HG03064 (cell line): ENCODE data around the gene NELFA.

Experiments
- ATAC-seq: cut with Tn5 transposase; IDR thresholded peaks from one replicate; pipeline ENCODE4 v1.9.1; 2021; ENCODE audit warnings: low read depth; ENCODE audit not compliant: unreplicated experiment

The NELFA gene

DNA sequence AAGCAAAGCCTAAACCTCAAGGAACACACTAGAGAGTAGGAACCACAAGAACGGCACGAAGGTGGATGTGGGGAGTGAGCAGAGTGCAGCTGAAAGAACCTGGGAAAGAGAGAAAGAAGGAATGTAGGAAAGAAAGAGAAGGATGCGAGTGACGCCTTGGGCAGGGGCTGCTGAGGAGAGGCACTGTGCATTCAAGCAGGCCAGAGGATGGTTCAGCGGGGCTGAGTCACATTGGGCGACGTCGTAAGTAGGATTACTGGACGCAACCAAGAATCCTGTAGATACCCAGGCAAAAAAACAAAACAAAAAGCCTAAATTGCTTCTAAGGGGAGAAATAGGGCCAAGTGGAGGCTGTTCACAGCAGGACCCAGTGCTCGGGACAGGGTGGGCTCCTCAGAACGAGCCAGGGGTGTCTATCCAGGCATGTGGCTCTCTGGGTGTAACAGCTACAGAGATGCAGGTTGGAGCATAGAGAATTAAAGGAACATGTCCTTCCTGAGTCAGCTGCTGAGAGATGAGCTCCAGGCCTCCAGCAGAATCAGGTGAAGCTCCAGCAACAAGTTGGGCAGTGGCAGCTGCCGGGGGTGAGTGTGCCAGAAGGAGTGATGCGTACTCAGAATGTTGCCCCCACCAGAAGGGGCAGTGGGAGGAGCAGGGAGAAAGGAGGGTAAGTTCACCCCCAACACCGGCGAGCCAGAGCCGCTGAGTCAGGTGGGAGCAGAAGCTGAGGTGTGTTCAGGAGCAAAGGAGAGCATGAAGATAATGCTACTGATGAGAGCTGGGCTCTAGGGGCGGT, 38.6 kb downstream of the NELFA start:
- no peak for ATAC-seq

GRCh38 chr4:1968686-1969295, 40.0 kb downstream of the NELFA start:
- ATAC-seq: no peak

- ATAC-seq: no peak
Observed at GRCh38 chr4:1967512-1968149, 41.1 kb downstream of the NELFA start.

DNA sequence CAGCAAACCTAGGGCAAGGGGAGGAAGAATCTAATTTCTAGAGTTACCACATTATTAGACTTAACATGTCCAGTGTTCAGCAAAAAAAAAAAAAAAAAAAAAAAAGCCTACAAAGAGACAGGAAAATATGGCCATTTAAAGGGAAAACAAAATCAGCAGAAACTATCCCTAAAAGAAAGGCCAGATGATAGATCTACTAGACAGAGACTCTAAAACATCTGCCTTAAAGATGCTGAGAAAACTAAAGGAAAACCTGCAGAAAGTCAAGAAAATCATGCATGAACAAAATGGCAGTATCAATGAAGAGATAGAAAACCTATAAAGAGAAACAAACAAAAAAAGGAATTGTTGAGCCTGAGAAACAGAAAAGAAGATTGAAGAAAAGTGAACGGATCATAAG, 43.8 kb downstream of the NELFA start:
- ATAC-seq: no peak

GRCh38 chr4:1964443-1964842, 44.3 kb downstream of the NELFA start:
- ATAC-seq: no peak

DNA sequence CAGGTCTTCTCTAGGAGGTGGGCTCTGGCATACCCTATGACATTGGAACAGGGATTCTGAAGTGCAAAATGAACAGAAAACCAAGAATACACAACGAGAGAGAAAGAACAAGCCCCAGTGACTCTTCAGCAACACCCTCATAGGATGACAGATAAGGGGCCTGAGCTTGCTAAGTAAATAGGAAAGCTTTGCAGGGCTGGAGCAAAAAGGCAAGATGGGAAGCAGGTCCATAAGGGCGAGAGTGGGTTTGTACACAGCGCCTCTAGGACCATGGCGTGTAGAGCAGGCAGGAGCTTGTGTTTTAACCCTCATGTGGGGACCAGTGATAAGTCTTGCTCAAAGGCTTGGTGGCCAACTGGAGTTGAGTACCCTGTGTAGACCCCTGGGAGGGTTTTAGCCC, 45.8 kb downstream of the NELFA start:
- ATAC-seq: no peak

- ATAC-seq: no peak
Observed at GRCh38 chr4:1961563-1961962, 47.2 kb downstream of the NELFA start.

DNA sequence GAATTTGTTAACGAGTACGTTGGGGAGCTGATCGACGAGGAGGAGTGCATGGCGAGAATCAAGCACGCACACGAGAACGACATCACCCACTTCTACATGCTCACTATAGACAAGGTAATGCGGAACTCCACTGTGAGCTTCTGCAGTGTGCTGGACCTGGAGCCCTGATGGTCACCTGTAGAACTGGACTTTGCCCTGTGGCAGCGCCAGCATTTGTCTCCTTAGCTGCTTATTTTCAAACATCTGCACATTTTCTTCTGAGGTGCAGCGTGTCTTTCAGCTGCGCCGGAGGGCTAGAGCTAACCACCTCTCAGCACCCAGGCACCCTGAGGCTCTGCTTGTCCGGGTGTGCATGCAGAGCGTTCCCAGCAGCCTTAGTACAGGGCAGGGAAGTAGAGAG, 47.7 kb downstream of the NELFA start:
- ATAC-seq: no peak

GRCh38 chr4:1960170-1960825, 48.5 kb downstream of the NELFA start:
- no peak for ATAC-seq

DNA sequence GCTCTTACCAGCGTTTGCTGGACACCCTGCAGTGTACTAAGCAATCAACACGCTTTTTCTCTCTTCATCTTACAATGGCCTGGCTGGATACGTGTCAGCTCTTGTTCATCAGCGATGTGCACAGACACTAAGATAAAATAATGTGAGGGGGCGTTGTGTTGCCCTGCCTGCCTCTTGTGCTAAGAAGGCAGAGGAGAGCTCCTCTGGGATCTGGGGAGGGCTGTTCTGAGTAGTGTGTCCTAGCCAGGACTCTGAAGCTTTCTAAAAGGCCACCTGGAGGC, 49.7 kb downstream of the NELFA start:
- ATAC-seq: no peak

DNA sequence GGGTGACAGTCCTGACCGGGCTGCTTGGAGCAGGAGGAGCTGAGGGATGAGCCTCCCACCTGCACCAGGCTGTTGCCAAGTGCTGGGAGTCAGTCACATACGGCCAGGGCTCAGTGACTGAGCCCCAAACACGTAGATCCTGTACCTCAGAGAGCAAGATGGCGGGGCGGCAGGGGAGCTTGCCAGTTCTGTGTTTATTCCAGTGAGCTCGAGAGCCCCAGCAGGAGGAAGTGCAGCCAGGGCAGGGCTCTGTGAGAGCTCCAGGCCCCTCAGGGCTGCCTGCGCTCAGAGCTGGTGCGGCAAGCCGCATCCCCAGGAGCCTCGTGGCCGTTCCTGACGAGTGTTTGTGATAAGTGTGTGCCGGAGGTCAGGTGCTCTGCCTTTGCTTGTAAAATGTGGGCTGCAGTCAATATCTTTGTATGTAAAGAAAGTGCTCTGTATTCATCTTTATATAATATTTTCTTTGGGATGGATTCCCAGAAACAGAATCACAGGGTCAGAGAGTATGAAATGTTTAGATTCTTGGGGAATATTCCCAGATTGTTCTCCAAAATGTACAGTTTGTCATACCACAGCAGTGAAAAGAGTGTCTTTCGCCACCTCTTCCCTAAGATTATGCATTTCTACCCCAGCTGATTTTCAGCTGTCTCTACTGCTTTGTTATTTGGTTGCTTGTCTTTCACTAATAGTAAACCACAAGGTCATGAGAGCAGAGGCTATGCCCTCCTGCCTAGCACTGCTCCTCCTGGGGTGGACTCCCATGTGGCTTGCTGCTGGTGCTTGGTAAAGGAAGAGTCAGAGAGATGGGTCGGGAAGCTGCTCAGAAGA, 50.3 kb downstream of the NELFA start:
- no peak for ATAC-seq

GRCh38 chr4:1956631-1957030, 52.1 kb downstream of the NELFA start:
- ATAC-seq: no peak

DNA sequence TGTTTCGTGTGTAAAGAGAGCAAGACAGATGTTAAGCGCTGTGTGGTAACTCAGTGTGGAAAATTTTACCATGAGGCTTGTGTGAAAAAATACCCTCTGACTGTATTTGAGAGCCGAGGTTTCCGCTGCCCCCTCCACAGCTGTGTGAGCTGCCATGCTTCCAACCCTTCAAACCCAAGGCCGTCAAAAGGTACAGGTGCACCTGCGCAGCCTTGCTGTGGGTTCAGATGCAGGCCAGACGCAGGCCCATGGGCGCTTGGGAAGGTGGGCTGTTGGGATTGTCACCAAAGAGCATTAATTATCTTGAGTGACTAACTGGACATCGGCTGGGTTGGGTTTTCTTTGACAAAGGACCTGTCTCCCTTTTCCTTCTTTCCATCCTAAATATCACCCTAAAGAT, 55.4 kb downstream of the NELFA start:
- no peak for ATAC-seq

- ATAC-seq: no peak
Observed at GRCh38 chr4:1952719-1953118, 56.1 kb downstream of the NELFA start.

DNA sequence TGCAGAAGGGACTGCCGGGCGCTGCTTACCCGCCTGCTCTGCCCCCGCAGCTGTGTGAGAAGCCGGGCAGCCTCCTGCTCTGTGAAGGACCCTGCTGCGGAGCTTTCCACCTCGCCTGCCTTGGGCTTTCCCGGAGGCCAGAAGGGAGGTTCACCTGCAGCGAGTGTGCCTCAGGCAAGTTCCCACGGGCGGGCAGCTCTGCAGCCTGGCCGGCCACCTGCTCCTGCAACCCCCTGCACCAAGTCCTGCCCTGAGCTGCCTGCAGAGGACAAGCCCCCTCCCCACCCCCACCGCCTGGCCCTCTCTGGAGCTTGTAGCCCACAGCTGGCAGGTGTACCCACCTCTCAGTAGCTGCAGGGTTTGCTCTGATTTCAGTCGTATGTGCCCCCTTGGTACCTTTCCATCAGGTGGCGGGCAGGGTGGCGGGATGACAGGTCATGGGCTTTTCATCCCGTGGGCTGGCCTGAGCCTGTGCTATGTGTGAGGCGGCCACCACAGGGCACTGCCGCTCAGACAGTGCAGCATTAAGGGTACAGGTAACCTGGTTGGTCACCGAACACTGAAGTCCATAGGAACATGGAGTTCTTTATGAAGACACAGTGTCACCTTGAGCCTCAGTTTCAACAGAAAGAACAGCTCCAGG, 56.6 kb downstream of the NELFA start:
- no peak for ATAC-seq

DNA sequence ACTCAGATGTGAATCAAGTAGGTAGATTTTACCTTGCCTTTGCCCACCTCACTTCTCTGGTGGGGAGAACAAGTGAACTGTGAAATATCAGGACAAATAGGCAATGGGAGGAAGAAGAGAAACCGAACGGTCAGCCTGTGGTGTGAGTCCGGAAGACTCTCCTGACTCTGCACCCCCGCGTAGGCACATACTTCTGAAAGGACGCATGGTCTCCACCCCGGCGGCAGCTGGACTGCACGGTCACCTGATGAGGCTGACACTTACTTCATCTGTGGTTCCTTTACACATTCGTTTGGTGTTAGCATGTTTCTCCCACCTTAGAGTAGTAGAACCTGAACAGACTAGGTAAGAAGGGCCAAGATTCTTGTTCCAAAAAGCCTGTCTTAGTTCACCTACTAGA, 58.4 kb downstream of the NELFA start:
- no peak for ATAC-seq

DNA sequence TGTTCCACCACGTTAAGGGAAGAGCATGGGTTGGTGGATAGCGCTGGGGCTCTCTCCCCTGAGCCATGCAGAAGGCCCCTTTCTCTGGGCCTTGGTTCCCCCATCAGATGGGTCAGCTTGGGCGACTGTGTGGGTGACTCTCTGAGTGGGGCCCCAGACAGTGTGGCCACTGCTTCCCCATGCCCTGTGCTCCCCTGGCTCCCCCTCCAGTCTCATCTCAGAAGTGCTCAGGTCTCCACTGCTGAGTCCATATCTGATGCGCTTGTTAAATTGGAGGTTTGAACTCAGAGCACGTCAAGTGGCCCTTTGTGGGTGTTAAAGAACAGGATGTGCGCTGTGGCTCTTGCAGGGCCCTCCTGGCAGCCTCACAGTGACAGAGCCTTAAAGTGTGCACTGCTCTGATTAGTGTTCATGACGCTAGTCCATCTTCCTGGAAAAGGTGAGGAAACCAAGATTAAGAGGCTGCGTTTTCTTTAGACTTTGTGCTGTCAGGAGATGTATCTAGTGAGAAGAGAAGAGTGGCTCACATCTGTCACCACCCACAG, 59.8 kb downstream of the NELFA start:
- no peak for ATAC-seq

- no peak for ATAC-seq
Observed at GRCh38 chr4:1948232-1948631, 60.5 kb downstream of the NELFA start.

GRCh38 chr4:1945912-1946311, 62.9 kb downstream of the NELFA start:
- ATAC-seq: no peak
